SU-DHL-6 (cell line): Measurements from ENCODE around the gene CEBPB.

Experiments used
- EZH2phosphoT487 ChIP-seq: fragments of 200-600 bp; sonication (generic), shearing (Covaris generic); conservative IDR thresholded peaks from 2 replicates; pipeline ENCODE4 v1.6.1; 2018; ENCODE audit warnings: mild to moderate bottlenecking, antibody characterized with exemption, low read length, moderate library complexity, mixed read lengths
- TF ChIP-seq, protein P1 (sequence below): fragments of 200-600 bp; sonication (generic); IDR thresholded peaks from one replicate; pipeline ENCODE4 v1.5.1; 2017; ENCODE audit warnings: antibody characterized with exemption, mild to moderate bottlenecking, low read length, moderate library complexity; ENCODE audit not compliant: insufficient read depth, poor library complexity, severe bottlenecking

DNA sequence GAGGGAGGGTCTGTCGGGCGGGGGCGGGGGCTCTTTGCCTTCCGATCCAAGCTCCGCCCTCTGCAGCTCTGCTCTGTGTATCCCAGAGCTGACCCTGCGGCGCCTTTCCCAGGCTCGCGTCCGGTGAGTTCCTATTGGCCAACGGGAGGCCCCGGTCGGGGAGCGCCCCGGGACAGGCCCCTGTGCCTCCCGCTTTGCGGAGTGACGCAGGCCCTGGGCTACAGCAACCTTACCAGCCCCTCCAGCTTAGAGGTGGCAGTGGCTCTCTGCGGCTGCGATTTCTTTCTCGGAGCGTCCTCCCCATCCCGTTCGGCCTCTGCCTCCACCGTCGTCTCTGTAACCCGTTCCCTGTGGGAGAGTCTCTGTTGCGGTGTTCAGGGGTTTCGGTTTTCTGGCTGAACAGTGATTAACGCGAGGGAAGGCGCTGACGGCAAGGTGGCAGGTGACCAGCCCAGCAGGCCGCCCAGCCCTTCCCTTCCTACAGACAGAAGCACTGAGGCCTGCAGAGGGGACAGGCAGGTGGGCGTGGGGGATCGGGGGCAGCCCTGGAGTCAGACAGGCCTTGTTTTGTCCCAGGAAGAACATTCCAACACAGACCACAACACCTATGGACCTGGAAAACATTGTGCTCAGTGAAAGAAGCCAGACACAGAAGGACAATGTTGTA lies 18.1 kb upstream of the CEBPB start:
- TF ChIP-seq, protein P1, sequence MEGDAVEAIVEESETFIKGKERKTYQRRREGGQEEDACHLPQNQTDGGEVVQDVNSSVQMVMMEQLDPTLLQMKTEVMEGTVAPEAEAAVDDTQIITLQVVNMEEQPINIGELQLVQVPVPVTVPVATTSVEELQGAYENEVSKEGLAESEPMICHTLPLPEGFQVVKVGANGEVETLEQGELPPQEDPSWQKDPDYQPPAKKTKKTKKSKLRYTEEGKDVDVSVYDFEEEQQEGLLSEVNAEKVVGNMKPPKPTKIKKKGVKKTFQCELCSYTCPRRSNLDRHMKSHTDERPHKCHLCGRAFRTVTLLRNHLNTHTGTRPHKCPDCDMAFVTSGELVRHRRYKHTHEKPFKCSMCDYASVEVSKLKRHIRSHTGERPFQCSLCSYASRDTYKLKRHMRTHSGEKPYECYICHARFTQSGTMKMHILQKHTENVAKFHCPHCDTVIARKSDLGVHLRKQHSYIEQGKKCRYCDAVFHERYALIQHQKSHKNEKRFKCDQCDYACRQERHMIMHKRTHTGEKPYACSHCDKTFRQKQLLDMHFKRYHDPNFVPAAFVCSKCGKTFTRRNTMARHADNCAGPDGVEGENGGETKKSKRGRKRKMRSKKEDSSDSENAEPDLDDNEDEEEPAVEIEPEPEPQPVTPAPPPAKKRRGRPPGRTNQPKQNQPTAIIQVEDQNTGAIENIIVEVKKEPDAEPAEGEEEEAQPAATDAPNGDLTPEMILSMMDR, result no peak
- TF ChIP-seq EZH2phosphoT487, result no peak
